Body of pancreas (tissue), 4 donors: ENCODE measurements around the gene WASF3. TPM values are rescaled to one million over a fixed set of nuclear protein-coding genes. Genes with fewer than 3 reads are reported as not detected.

Experiments
- ATAC-seq: fragments of 150-250 bp; one replicate; pipeline ENCODE4 v1.9.1; 2016
- DNase-seq, 4 donors: peaks; one replicate each; pipeline ENCODE4 v3.0.0-alpha.2; 2019
- H3K27ac ChIP-seq, 4 donors: fragments of 200-600 bp; sonication (generic); 1 replicate in 3 of 4; 2 replicates in 1 of 4; pipeline versions ENCODE4 v1.5.1 to v1.6.1; 2016 to 2019; ENCODE audit warnings: mild to moderate bottlenecking in 1 of 4, mixed read lengths in 1 of 4, moderate library complexity in 1 of 4
- H3K27me3 ChIP-seq, 2 donors: fragments of 200-600 bp; sonication (generic); one replicate each; pipeline ENCODE4 v1.6.0; 2016; ENCODE audit warnings: mild to moderate bottlenecking in 1 of 2
- H3K36me3 ChIP-seq, 2 donors: fragments of 200-600 bp; sonication (generic); replicated peaks in 1 of 2; 2 replicates each; pipeline ENCODE4 v1.5.1; 2016; ENCODE audit warnings: low read depth in 2 of 2; ENCODE audit not compliant: insufficient read depth in 1 of 2
- H3K4me1 ChIP-seq: fragments of 200-600 bp; sonication (generic); one replicate; pipeline ENCODE4 v1.6.0; 2016
- H3K4me3 ChIP-seq, 2 donors: fragments of 200-600 bp; sonication (generic); 1 replicate in 1 of 2; 2 replicates in 1 of 2; pipeline ENCODE4 v1.5.1; 2016 to 2019
- H3K9me3 ChIP-seq, 3 donors: fragments of 200-600 bp; sonication (generic); 1 replicate in 2 of 3; 2 replicates in 1 of 3; pipeline ENCODE4 v1.5.1; 2016
- CTCF ChIP-seq, 7 experiments: fragments of 450-650 bp in 4 of 7; fragments of 200-600 bp in 3 of 7; sonication (generic) in 3 of 7; IDR thresholded peaks; one replicate each; pipeline ENCODE4 v1.5.1; 2016 to 2019; ENCODE audit warnings: antibody characterized with exemption in 7 of 7
- POLR2A ChIP-seq, 3 donors: fragments of 450-650 bp; IDR thresholded peaks; one replicate each; pipeline ENCODE4 v1.6.1; 2016; ENCODE audit warnings: antibody characterized with exemption in 3 of 3, mild to moderate bottlenecking in 2 of 3
- WGBS, 2 donors: methylation state at CpG; one replicate each; pipeline ENCODE4 v1.1.5; 2017; 5-methylcytosine and 5-hydroxymethylcytosine counted together
- intact Hi-C: fragments of 100-400 bp; cut with DNase I; formaldehyde crosslinking; loops from one replicate; pipeline ENCODE4 v1.15.1; 2023
- total RNA-seq, 2 donors: library from RNA; depleted of rRNA; stranded (reverse); fragments of >200 nt; gene quantifications; one replicate each; pipeline ENCODE4 v1.1.0, GENCODE V29; 2016

Gene WASF3
- total RNA-seq, 2 donors from 2014 or later, result 6.0 to 13.2 TPM

- Histone ChIP-seq H3K27ac (no peak overlapping the region), H3K36me3 (no peaks in the 10 kb centered on the region), H3K27me3 (no peaks in the 10 kb centered on the region), H3K4me3 (no peak overlapping the region), H3K9me3 (no peaks in the 10 kb centered on the region), H3K4me1 (no peaks in the 10 kb centered on the region)
- WGBS, 2 donors, result 90 to 91% methylated on average over 8 of the region's 8 CpGs
- no peak for DNase-seq
- intact Hi-C loops, result no loop called here
- ATAC-seq, result no peak
- TF ChIP-seq CTCF (IDR thresholded peaks at IDR 0.05) (no peak), POLR2A (IDR thresholded peaks at IDR 0.05) (no peak)
These were observed 130.8 kb downstream of the WASF3 start for GRCh38 chr13:26688286-26688685.

- no peak overlapping the region for H3K27ac ChIP-seq
- H3K4me1 ChIP-seq, result no peaks in the 10 kb centered on the region
- DNase-seq (no peak), ATAC-seq (no peak)
- H3K36me3 ChIP-seq, result no peaks in the 10 kb centered on the region
- TF ChIP-seq POLR2A (IDR thresholded peaks at IDR 0.05), result no peak
- no peaks in the 10 kb centered on the region for H3K27me3 ChIP-seq
- no peak overlapping the region for H3K4me3 ChIP-seq
- intact Hi-C loops, result no loop called here
- 86 to 94% methylated on average over 4 of the region's 4 CpGs for WGBS, 2 donors
- H3K9me3 ChIP-seq, result no peaks in the 10 kb centered on the region
These were observed 131.5 kb downstream of the WASF3 start for GRCh38 chr13:26688980-26689379.

- H3K27me3 ChIP-seq, result no peaks in the 10 kb centered on the region
- WGBS, 2 donors, result 68 to 75% methylated on average over 8 to 10 of the region's 10 CpGs
These were observed 136.4 kb downstream of the WASF3 start for GRCh38 chr13:26693749-26694463.

GRCh38 chr13:26694609-26695359 is 137.3 kb downstream of the WASF3 start:
- no peak for TF ChIP-seq POLR2A (IDR thresholded peaks at IDR 0.05)
- no peak for TF ChIP-seq CTCF (IDR thresholded peaks at IDR 0.05)
- no peaks in the 10 kb centered on the region for H3K27me3 ChIP-seq
- 80 to 85% methylated on average over 9 to 19 of the region's 19 CpGs for WGBS, 2 donors

More at GRCh38 chr13:26693749-26694463, 136.4 kb downstream of the WASF3 start:
- H3K27ac ChIP-seq, result no peak overlapping the region
- no peak for ATAC-seq
- TF ChIP-seq POLR2A (IDR thresholded peaks at IDR 0.05) (no peak), CTCF (IDR thresholded peaks at IDR 0.05) (no peak)
- peaks cover 6% of the 10 kb centered on the region for H3K4me1 ChIP-seq
- no peak for DNase-seq
- H3K36me3 ChIP-seq, result no peaks in the 10 kb centered on the region
- H3K4me3 ChIP-seq, result no peak overlapping the region
- intact Hi-C loops, result no loop called here
- no peaks in the 10 kb centered on the region for H3K9me3 ChIP-seq

GRCh38 chr13:26695360-26695705 is 137.8 kb downstream of the WASF3 start:
- no peak for TF ChIP-seq POLR2A (IDR thresholded peaks at IDR 0.05)
- TF ChIP-seq CTCF (IDR thresholded peaks at IDR 0.05), result no peak
- no peaks in the 10 kb centered on the region for H3K27me3 ChIP-seq
- DNase-seq (no peak), ATAC-seq (no peak)
- H3K9me3 ChIP-seq, result no peaks in the 10 kb centered on the region
- 71 to 75% methylated on average over 9 of the region's 9 CpGs for WGBS, 2 donors
- H3K4me1 ChIP-seq, result peaks cover 7% of the 10 kb centered on the region
- no peak overlapping the region for H3K27ac ChIP-seq
- intact Hi-C loops, result loop anchor here (5.0 kb wide), 1 partner anchor 518 kb away; no protein-coding TSS in a partner anchor
- H3K36me3 ChIP-seq, result no peaks in the 10 kb centered on the region
- H3K4me3 ChIP-seq, result no peak overlapping the region

More at GRCh38 chr13:26694609-26695359, 137.3 kb downstream of the WASF3 start:
- DNase-seq (no peak), ATAC-seq (no peak)
- Histone ChIP-seq H3K36me3 (no peaks in the 10 kb centered on the region), H3K27ac (no peak overlapping the region), H3K4me3 (no peak overlapping the region), H3K9me3 (no peaks in the 10 kb centered on the region), H3K4me1 (peaks cover 7% of the 10 kb centered on the region)
- intact Hi-C loops, result loop anchor here (5.0 kb wide), 1 partner anchor 517 kb away; no protein-coding TSS in a partner anchor
